Prostate gland (tissue), 2 donors: ENCODE measurements around the gene POTEJ.
"Not testable (repeated sequence)": the region's sequence is repeated elsewhere in the genome, so short reads cannot be mapped to it uniquely, and the experiment has no call there.

Experiments
- POLR2A ChIP-seq: fragments of 450-650 bp; IDR thresholded peaks from one replicate; pipeline ENCODE4 v1.6.1; 2016; ENCODE audit warnings: antibody characterized with exemption, mild to moderate bottlenecking
- TF ChIP-seq, protein P1 (sequence below), 4 experiments: fragments of 200-600 bp in 2 of 4; fragments of 450-650 bp in 2 of 4; sonication (generic) in 2 of 4; IDR thresholded peaks; 1 replicate in 3 of 4; 2 replicates in 1 of 4; pipeline ENCODE4 v1.5.1; 2016 to 2019; ENCODE audit warnings: antibody characterized with exemption in 4 of 4, mild to moderate bottlenecking in 2 of 4, moderate library complexity in 2 of 4

DNA sequence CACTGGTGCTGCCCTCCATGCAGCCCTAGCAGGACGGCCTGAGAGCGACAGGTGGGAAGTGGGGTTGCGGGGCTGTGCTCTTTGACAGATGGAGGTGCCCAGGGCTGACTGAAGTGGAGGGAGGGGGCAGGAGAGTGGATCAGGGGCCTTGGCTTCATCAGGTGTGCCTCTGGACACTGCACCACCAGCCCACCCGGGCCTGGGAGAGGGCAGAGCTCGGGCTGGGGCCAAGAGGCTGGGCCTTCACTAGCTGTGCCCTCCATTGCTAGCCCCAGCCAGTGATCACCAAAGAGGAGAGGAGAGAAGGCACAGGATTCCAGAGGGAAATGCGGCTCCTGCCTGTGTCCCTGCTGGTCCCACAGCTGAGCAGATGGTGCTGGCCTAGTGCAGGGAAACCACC lies 14.5 kb upstream of the POTEJ start:
- TF ChIP-seq, protein P1, sequence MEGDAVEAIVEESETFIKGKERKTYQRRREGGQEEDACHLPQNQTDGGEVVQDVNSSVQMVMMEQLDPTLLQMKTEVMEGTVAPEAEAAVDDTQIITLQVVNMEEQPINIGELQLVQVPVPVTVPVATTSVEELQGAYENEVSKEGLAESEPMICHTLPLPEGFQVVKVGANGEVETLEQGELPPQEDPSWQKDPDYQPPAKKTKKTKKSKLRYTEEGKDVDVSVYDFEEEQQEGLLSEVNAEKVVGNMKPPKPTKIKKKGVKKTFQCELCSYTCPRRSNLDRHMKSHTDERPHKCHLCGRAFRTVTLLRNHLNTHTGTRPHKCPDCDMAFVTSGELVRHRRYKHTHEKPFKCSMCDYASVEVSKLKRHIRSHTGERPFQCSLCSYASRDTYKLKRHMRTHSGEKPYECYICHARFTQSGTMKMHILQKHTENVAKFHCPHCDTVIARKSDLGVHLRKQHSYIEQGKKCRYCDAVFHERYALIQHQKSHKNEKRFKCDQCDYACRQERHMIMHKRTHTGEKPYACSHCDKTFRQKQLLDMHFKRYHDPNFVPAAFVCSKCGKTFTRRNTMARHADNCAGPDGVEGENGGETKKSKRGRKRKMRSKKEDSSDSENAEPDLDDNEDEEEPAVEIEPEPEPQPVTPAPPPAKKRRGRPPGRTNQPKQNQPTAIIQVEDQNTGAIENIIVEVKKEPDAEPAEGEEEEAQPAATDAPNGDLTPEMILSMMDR (IDR thresholded peaks at IDR 0.05), result not testable (repeated sequence)
- not testable (repeated sequence) for TF ChIP-seq POLR2A
